SK-N-SH treated with all-trans-retinoic acid at 6 μM for 48 hours (cell line): Measurements from ENCODE around the gene C6orf89.

Experiments
- CREB5 ChIP-seq: fragments of 250-450 bp; sonication (Bioruptor Pico); IDR thresholded peaks from 2 replicates; pipeline ENCODE4 v1.5.1; 2020; ENCODE audit warnings: low read depth, mild to moderate bottlenecking, moderate library complexity
- PPARA ChIP-seq: fragments of 250-450 bp; sonication (Bioruptor Pico); IDR thresholded peaks from 2 replicates; pipeline ENCODE4 v1.5.0; 2020; ENCODE audit warnings: mild to moderate bottlenecking, borderline replicate concordance
- RARB ChIP-seq: fragments of 250-450 bp; sonication (Bioruptor Pico); IDR thresholded peaks from 2 replicates; pipeline ENCODE4 v1.8.0; 2021; ENCODE audit warnings: mild to moderate bottlenecking, moderate library complexity
- ZC3H10 ChIP-seq: fragments of 250-450 bp; sonication (Bioruptor Pico); IDR thresholded peaks from 2 replicates; pipeline ENCODE4 v1.5.1; 2021; ENCODE audit warnings: mild to moderate bottlenecking, moderate library complexity
- ZNF70 ChIP-seq: fragments of 450-650 bp; formaldehyde crosslinking; IDR thresholded peaks from 2 replicates; pipeline ENCODE4 v1.5.0; 2020; ENCODE audit warnings: mild to moderate bottlenecking, moderate library complexity
- ZNF8 ChIP-seq: fragments of 450-650 bp; formaldehyde crosslinking; IDR thresholded peaks from 2 replicates; pipeline ENCODE4 v1.5.0; 2020; ENCODE audit warnings: mild to moderate bottlenecking, moderate library complexity

- no peak for TF ChIP-seq ZC3H10
- no peak for TF ChIP-seq ZNF8 (CRISPR knock-in tag)
- TF ChIP-seq ZNF70 = no peak
- TF ChIP-seq RARB (CRISPR knock-in tag) = no peak
- TF ChIP-seq CREB5 (CRISPR knock-in tag) = no peak
- TF ChIP-seq PPARA (CRISPR knock-in tag) = no peak
Observed at GRCh38 chr6:36920546-36920945, 34.8 kb downstream of the C6orf89 start.
